ENCODE results near the gene PTGIR.

- no peak for TF ChIP-seq CTCF (IDR thresholded peaks at IDR 0.05)
- no peak for TF ChIP-seq POLR2A (IDR thresholded peaks at IDR 0.05)
These were observed 38.6 kb downstream of the PTGIR start for GRCh38 chr19:46586294-46586693.
